NT2/D1 (cell line): ENCODE data around the gene AKAP8L.

Experiments
- YY1 ChIP-seq: IDR thresholded peaks from 2 replicates; pipeline ENCODE4 v1.6.1; 2011; ENCODE audit not compliant: insufficient read length, insufficient read depth
- ZNF274 ChIP-seq: IDR thresholded peaks from 2 replicates; pipeline ENCODE4 v1.6.1; 2011; ENCODE audit warnings: mild to moderate bottlenecking, low read depth, low read length

- TF ChIP-seq YY1 = no peak
- TF ChIP-seq ZNF274 = no peak
Observed at GRCh38 chr19:15436012-15436825, 17.4 kb upstream of the AKAP8L start.
